ENCODE data around the gene COMTD1.

GRCh38 chr10:75243426-75243825, 7.7 kb upstream of the COMTD1 start:
- TF ChIP-seq ZNF281 (CRISPR knock-in tag; IDR thresholded peaks at IDR 0.05; ENCODE audit: borderline replicate concordance) (no peak), JUND (CRISPR knock-in tag; IDR thresholded peaks at IDR 0.05) (no peak), ZNF724P (CRISPR knock-in tag; IDR thresholded peaks at IDR 0.05; ENCODE audit: borderline replicate concordance) (no peak), REXO4 (CRISPR knock-in tag; IDR thresholded peaks at IDR 0.05; ENCODE audit: borderline replicate concordance) (no peak)
